AG09319 (cell line): ENCODE measurements around the gene FUBP3.

ENCODE experiments used
- DNase-seq: peaks from one replicate; pipeline ENCODE4 v3.0.0-alpha.2; 2010; ENCODE audit warnings: low read depth; ENCODE audit errors: extremely low read depth
- TF ChIP-seq, protein P1 (sequence below): IDR thresholded peaks from 2 replicates; pipeline ENCODE4 v1.5.1; 2011; ENCODE audit warnings: low read depth, mild to moderate bottlenecking, inconsistent platforms, low read length, moderate library complexity

The FUBP3 gene

DNA sequence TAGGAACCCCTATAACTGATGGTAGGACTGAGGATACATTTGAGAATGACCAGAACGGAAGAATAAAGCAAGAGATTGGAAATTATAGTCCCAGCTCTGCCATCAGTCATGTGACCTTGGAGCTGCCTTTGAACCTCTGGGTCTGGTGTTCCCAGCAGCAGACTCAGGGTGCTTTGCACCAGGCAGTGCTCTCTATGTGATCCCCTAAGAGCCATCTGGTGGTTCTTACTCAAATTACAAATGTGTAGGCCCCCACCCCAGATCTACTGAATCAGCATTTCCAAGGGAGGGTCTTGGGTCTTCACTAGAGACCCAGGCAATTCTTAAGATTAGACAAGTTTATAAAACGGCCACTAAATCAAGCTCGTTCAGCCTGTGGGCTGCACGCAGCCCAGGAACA, 44.8 kb downstream of the FUBP3 start:
- no peak for DNase-seq
- TF ChIP-seq, protein P1, sequence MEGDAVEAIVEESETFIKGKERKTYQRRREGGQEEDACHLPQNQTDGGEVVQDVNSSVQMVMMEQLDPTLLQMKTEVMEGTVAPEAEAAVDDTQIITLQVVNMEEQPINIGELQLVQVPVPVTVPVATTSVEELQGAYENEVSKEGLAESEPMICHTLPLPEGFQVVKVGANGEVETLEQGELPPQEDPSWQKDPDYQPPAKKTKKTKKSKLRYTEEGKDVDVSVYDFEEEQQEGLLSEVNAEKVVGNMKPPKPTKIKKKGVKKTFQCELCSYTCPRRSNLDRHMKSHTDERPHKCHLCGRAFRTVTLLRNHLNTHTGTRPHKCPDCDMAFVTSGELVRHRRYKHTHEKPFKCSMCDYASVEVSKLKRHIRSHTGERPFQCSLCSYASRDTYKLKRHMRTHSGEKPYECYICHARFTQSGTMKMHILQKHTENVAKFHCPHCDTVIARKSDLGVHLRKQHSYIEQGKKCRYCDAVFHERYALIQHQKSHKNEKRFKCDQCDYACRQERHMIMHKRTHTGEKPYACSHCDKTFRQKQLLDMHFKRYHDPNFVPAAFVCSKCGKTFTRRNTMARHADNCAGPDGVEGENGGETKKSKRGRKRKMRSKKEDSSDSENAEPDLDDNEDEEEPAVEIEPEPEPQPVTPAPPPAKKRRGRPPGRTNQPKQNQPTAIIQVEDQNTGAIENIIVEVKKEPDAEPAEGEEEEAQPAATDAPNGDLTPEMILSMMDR, result no peak

DNA sequence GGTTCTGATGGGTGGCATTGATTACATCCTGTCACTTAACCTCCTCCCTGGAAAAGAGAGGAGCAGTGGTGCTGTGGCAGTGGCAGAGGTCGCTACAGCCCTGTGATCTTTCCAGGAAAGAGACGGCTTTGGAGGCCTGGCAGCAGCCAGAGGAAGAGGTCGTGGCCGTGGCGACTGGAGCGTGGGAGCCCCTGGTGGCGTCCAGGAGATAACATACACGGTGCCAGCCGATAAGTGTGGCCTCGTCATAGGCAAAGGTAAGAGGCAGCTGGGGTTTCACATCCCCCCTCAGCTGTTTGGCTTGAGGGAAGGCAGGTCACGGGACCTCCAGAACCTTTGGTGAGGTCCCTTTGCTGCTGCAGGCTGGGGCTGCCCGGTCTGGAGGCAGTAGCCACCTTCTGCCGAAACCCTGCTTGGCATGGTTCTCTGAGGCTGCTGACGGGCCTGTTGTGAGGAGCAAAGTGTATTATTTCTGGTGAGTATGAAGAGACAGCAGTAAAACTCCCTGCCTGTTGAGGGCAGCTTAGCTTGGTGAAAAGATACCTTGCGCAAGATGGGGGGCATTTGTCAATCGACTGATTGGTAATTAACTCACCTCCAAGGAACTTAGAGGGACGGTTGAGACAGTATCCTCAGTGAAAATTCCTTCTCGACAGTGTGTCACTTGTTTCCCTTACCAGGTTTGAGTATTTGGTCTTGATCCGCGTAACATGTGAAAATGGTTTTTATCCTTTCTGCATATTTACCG, 47.0 kb downstream of the FUBP3 start:
- DNase-seq, result no peak

GRCh38 chr9:130627051-130627450, 47.7 kb downstream of the FUBP3 start:
- TF ChIP-seq, protein P1, result no peak
- no peak for DNase-seq

More for the DNA sequence above, 47.0 kb downstream of the FUBP3 start:
- TF ChIP-seq, protein P1, result peak; percentile 1; the same call in 1 of the 2 replicates

DNA sequence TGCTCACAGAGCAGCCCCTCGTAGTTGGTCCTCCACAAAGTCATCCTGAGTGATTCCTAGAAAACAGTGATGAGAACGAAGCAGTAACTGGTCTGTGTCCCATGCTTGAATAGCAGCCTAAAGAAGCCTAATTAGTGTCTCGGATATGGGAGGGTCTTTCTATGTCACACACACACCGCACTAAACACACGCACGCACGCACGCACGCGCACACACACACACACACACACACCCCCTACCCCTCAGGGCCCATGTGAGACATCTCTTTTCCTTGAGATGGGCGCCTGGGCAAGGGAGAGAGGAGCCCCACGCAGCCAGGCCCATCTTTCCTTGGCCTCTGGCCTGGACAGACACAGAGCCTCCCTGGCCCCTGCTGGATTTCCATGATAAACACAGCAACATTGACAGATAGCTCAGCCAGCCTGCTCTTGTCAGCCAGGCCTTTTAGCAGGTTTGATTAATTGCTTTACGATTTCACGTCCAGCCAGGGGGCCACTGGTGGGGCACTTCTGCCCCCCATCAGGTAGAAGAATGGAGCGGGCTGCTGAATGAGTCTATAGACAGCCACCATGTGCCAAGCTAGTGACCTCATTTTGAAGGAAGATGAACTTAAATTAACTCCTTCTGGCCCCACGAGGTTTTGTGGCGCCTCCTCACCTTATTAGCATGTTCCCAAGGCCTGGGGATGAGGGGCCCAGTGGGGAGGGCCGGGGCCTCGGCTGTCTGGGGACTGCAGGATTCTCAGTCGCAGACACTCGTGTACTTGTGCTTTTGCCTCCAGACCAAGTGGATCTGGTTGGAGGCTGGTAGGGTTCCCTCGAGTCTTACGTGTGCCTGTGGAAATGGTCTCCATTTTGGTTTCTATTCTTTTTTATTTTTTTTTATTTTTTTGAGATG, 48.8 kb downstream of the FUBP3 start:
- DNase-seq, result no peak

DNA sequence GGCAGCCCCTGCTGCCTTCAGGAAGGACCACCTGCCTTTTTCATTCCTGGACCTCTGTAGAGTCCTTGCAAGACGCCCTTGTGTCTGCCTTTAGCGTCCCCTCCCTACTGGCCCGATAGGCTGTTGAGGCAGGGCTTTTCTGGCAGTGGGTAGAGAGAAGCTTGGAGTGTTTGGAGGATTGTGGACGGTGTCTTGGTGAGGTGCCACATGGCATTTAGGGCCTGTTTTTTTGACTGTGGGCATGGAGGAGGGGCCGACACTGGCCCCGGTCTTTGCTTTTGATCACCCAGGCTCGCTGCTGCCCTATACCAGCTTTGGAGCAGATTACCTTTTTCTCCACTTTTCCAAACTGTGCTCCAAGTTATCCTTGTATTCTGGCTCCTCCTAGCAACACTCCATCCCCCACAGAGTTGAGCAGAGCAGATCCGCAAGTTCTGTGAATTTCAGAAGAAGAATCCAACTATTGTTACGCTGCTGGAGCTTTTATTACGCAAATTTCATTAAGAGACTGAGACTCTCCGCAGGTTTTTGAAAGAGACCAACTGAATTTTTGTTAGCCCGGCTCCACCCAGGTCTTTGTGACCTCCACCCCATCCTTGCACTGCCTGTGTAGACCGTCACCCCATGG, 50.2 kb downstream of the FUBP3 start:
- TF ChIP-seq, protein P1, result no peak
- no peak for DNase-seq

More for the DNA sequence above, 48.8 kb downstream of the FUBP3 start:
- TF ChIP-seq, protein P1, result no peak

GRCh38 chr9:130630071-130630450, 50.7 kb downstream of the FUBP3 start:
- TF ChIP-seq, protein P1, result no peak
- no peak for DNase-seq
